ENCODE measurements around the gene TARP.
"Not testable (repeated sequence)": the region's sequence is repeated elsewhere in the genome, so short reads cannot be mapped to it uniquely, and the experiment has no call there.

Gene TARP

GRCh38 chr7:38257350-38257677 is 16.1 kb downstream of the TARP start:
- H3K27ac ChIP-seq (ENCODE audit: low read length), result no peak overlapping the region
- no peaks in the 10 kb centered on the region for H3K9me3 ChIP-seq (ENCODE audit: insufficient read depth, low read depth, low read length)
- no peaks in the 10 kb centered on the region for H3K36me3 ChIP-seq (ENCODE audit: insufficient read depth, low read depth, low read length)
- no peaks in the 10 kb centered on the region for H3K4me1 ChIP-seq (ENCODE audit: insufficient read depth, low read length)
- no peak overlapping the region for H3K9ac ChIP-seq (ENCODE audit: low read depth, low read length)
- H3K4me3 ChIP-seq (ENCODE audit: low read length), result no peak overlapping the region
- no peaks in the 10 kb centered on the region for H3K27me3 ChIP-seq (ENCODE audit: insufficient read depth, low read length)

- H3K36me3 ChIP-seq (ENCODE audit: insufficient read depth, low read depth, low read length); H3K9me3 ChIP-seq (ENCODE audit: insufficient read depth, low read depth, low read length); H3K4me1 ChIP-seq (ENCODE audit: insufficient read depth, low read length); H3K9ac ChIP-seq (ENCODE audit: low read depth, low read length); H3K27me3 ChIP-seq (ENCODE audit: insufficient read depth, low read length); H3K4me3 ChIP-seq (ENCODE audit: low read length); H3K27ac ChIP-seq (ENCODE audit: low read length): not testable (repeated sequence)
These were observed 23.6 kb downstream of the TARP start for GRCh38 chr7:38249849-38250248.

GRCh38 chr7:38248069-38248567 is 25.3 kb downstream of the TARP start:
- H3K27ac ChIP-seq (ENCODE audit: low read length), result no peak overlapping the region
- H3K27me3 ChIP-seq (ENCODE audit: insufficient read depth, low read length), result no peaks in the 10 kb centered on the region
- H3K9me3 ChIP-seq (ENCODE audit: insufficient read depth, low read depth, low read length), result no peaks in the 10 kb centered on the region
- no peak overlapping the region for H3K9ac ChIP-seq (ENCODE audit: low read depth, low read length)
- no peaks in the 10 kb centered on the region for H3K4me1 ChIP-seq (ENCODE audit: insufficient read depth, low read length)
- H3K36me3 ChIP-seq (ENCODE audit: insufficient read depth, low read depth, low read length), result no peaks in the 10 kb centered on the region
- no peak overlapping the region for H3K4me3 ChIP-seq (ENCODE audit: low read length)

- Histone ChIP-seq H3K4me1 (ENCODE audit: insufficient read depth, low read length) (no peaks in the 10 kb centered on the region), H3K27ac (ENCODE audit: low read length) (no peak overlapping the region), H3K9me3 (ENCODE audit: insufficient read depth, low read depth, low read length) (no peaks in the 10 kb centered on the region), H3K36me3 (ENCODE audit: insufficient read depth, low read depth, low read length) (no peaks in the 10 kb centered on the region), H3K9ac (ENCODE audit: low read depth, low read length) (no peak overlapping the region), H3K27me3 (ENCODE audit: insufficient read depth, low read length) (no peaks in the 10 kb centered on the region), H3K4me3 (ENCODE audit: low read length) (no peak overlapping the region)
These were observed 27.9 kb downstream of the TARP start for GRCh38 chr7:38245409-38245977.

- no peak overlapping the region for H3K4me3 ChIP-seq (ENCODE audit: low read length)
- H3K27me3 ChIP-seq (ENCODE audit: insufficient read depth, low read length), result no peaks in the 10 kb centered on the region
- no peaks in the 10 kb centered on the region for H3K9me3 ChIP-seq (ENCODE audit: insufficient read depth, low read depth, low read length)
- H3K4me1 ChIP-seq (ENCODE audit: insufficient read depth, low read length), result no peaks in the 10 kb centered on the region
- H3K9ac ChIP-seq (ENCODE audit: low read depth, low read length), result no peak overlapping the region
- H3K36me3 ChIP-seq (ENCODE audit: insufficient read depth, low read depth, low read length), result no peaks in the 10 kb centered on the region
- no peak overlapping the region for H3K27ac ChIP-seq (ENCODE audit: low read length)
These were observed 28.9 kb downstream of the TARP start for GRCh38 chr7:38244516-38244915.

- H3K27me3 ChIP-seq (ENCODE audit: insufficient read depth, low read length); H3K4me3 ChIP-seq (ENCODE audit: low read length); H3K36me3 ChIP-seq (ENCODE audit: insufficient read depth, low read depth, low read length); H3K9ac ChIP-seq (ENCODE audit: low read depth, low read length); H3K9me3 ChIP-seq (ENCODE audit: insufficient read depth, low read depth, low read length); H3K27ac ChIP-seq (ENCODE audit: low read length); H3K4me1 ChIP-seq (ENCODE audit: insufficient read depth, low read length): not testable (repeated sequence)
These were observed 30.1 kb downstream of the TARP start for GRCh38 chr7:38243345-38243744.

- H3K9me3 ChIP-seq (ENCODE audit: insufficient read depth, low read depth, low read length), result no peaks in the 10 kb centered on the region
- no peak overlapping the region for H3K4me3 ChIP-seq (ENCODE audit: low read length)
- no peaks in the 10 kb centered on the region for H3K4me1 ChIP-seq (ENCODE audit: insufficient read depth, low read length)
- H3K27me3 ChIP-seq (ENCODE audit: insufficient read depth, low read length), result no peaks in the 10 kb centered on the region
- H3K9ac ChIP-seq (ENCODE audit: low read depth, low read length), result no peak overlapping the region
- H3K27ac ChIP-seq (ENCODE audit: low read length), result no peak overlapping the region
- H3K36me3 ChIP-seq (ENCODE audit: insufficient read depth, low read depth, low read length), result no peaks in the 10 kb centered on the region
These were observed 30.6 kb downstream of the TARP start for GRCh38 chr7:38242814-38243213.

- no peak overlapping the region for H3K27ac ChIP-seq (ENCODE audit: low read length)
- H3K36me3 ChIP-seq (ENCODE audit: insufficient read depth, low read depth, low read length), result no peaks in the 10 kb centered on the region
These were observed 32.4 kb downstream of the TARP start for GRCh38 chr7:38241071-38241470.

GRCh38 chr7:38239129-38239528 is 34.3 kb downstream of the TARP start:
- H3K27me3 ChIP-seq (ENCODE audit: insufficient read depth, low read length); H3K9ac ChIP-seq (ENCODE audit: low read depth, low read length); H3K27ac ChIP-seq (ENCODE audit: low read length); H3K4me3 ChIP-seq (ENCODE audit: low read length); H3K4me1 ChIP-seq (ENCODE audit: insufficient read depth, low read length); H3K9me3 ChIP-seq (ENCODE audit: insufficient read depth, low read depth, low read length); H3K36me3 ChIP-seq (ENCODE audit: insufficient read depth, low read depth, low read length): not testable (repeated sequence)

More at GRCh38 chr7:38241071-38241470, 32.4 kb downstream of the TARP start:
- H3K27me3 ChIP-seq (ENCODE audit: insufficient read depth, low read length), result no peaks in the 10 kb centered on the region
- H3K9ac ChIP-seq (ENCODE audit: low read depth, low read length), result no peak overlapping the region
- no peaks in the 10 kb centered on the region for H3K9me3 ChIP-seq (ENCODE audit: insufficient read depth, low read depth, low read length)
- H3K4me1 ChIP-seq (ENCODE audit: insufficient read depth, low read length), result no peaks in the 10 kb centered on the region
- no peak overlapping the region for H3K4me3 ChIP-seq (ENCODE audit: low read length)

- Histone ChIP-seq H3K9ac (ENCODE audit: low read depth, low read length) (no peak overlapping the region), H3K4me1 (ENCODE audit: insufficient read depth, low read length) (no peaks in the 10 kb centered on the region), H3K27me3 (ENCODE audit: insufficient read depth, low read length) (no peaks in the 10 kb centered on the region), H3K36me3 (ENCODE audit: insufficient read depth, low read depth, low read length) (no peaks in the 10 kb centered on the region; the same call in 1 of the 2 replicates), H3K27ac (ENCODE audit: low read length) (no peak overlapping the region), H3K9me3 (ENCODE audit: insufficient read depth, low read depth, low read length) (no peaks in the 10 kb centered on the region), H3K4me3 (ENCODE audit: low read length) (no peak overlapping the region)
These were observed 37.8 kb downstream of the TARP start for GRCh38 chr7:38235606-38236005.

- not testable (repeated sequence) for H3K9me3 ChIP-seq (ENCODE audit: insufficient read depth, low read depth, low read length); H3K27me3 ChIP-seq (ENCODE audit: insufficient read depth, low read length); H3K36me3 ChIP-seq (ENCODE audit: insufficient read depth, low read depth, low read length); H3K4me1 ChIP-seq (ENCODE audit: insufficient read depth, low read length); H3K9ac ChIP-seq (ENCODE audit: low read depth, low read length); H3K27ac ChIP-seq (ENCODE audit: low read length); H3K4me3 ChIP-seq (ENCODE audit: low read length)
These were observed 38.7 kb downstream of the TARP start for GRCh38 chr7:38234759-38235158.

- no peaks in the 10 kb centered on the region for H3K4me1 ChIP-seq (ENCODE audit: insufficient read depth, low read length)
- H3K27ac ChIP-seq (ENCODE audit: low read length), result no peak overlapping the region
These were observed 40.7 kb downstream of the TARP start for GRCh38 chr7:38232502-38233366.

More at GRCh38 chr7:38232502-38233366, 40.7 kb downstream of the TARP start:
- H3K36me3 ChIP-seq (ENCODE audit: insufficient read depth, low read depth, low read length), result peaks cover 17% of the 10 kb centered on the region
- no peaks in the 10 kb centered on the region for H3K9me3 ChIP-seq (ENCODE audit: insufficient read depth, low read depth, low read length)
- no peak overlapping the region for H3K9ac ChIP-seq (ENCODE audit: low read depth, low read length)
- H3K27me3 ChIP-seq (ENCODE audit: insufficient read depth, low read length), result no peaks in the 10 kb centered on the region
- no peak overlapping the region for H3K4me3 ChIP-seq (ENCODE audit: low read length)

Measured in iPS-20b (cell line).